Hepatocyte (in vitro differentiated cells): Measurements from ENCODE around the gene STOML3. TPM values are rescaled to one million over a fixed set of nuclear protein-coding genes. Genes with fewer than 3 reads are reported as not detected.
A peak's percentile ranks its signal among the peaks of the same experiment; 100 is the strongest.

Experiments
- DNase-seq: peaks from one replicate; pipeline ENCODE4 v3.0.0-alpha.2; 2016; ENCODE audit warnings: low spot score
- H2AFZ ChIP-seq: fragments of 200-600 bp; sonication (generic); 2 replicates; pipeline ENCODE4 v1.6.0; 2016; ENCODE audit warnings: antibody characterized with exemption, mild to moderate bottlenecking
- H3K27ac ChIP-seq: fragments of 200-600 bp; sonication (generic); 2 replicates; pipeline ENCODE4 v1.5.1; 2016; ENCODE audit warnings: mild to moderate bottlenecking
- H3K27me3 ChIP-seq: fragments of 200-600 bp; sonication (generic); 2 replicates; pipeline ENCODE4 v1.6.1; 2016
- H3K36me3 ChIP-seq: fragments of 200-600 bp; sonication (generic); replicated peaks from 2 replicates; pipeline ENCODE4 v1.5.1; 2016; ENCODE audit warnings: low read depth; ENCODE audit not compliant: insufficient read depth
- H3K4me1 ChIP-seq: fragments of 200-600 bp; sonication (generic); 2 replicates; pipeline ENCODE4 v1.5.1; 2016; ENCODE audit warnings: mild to moderate bottlenecking, moderate library complexity; ENCODE audit not compliant: insufficient read depth
- H3K4me2 ChIP-seq: fragments of 200-600 bp; sonication (generic); 2 replicates; pipeline ENCODE4 v1.6.0; 2016
- H3K4me3 ChIP-seq: fragments of 200-600 bp; sonication (generic); 2 replicates; pipeline ENCODE4 v1.5.1; 2016; ENCODE audit warnings: mild to moderate bottlenecking
- H3K79me2 ChIP-seq: fragments of 200-600 bp; sonication (generic); 2 replicates; pipeline ENCODE4 v1.6.0; 2017; ENCODE audit warnings: mild to moderate bottlenecking
- H3K9me2 ChIP-seq: fragments of 200-600 bp; sonication (generic); replicated peaks from 2 replicates; pipeline ENCODE4 v1.6.0; 2017; ENCODE audit warnings: mild to moderate bottlenecking; ENCODE audit not compliant: insufficient read depth
- H3K9me3 ChIP-seq: fragments of 200-600 bp; sonication (generic); 2 replicates; pipeline ENCODE4 v1.5.1; 2016; ENCODE audit warnings: low read depth, mild to moderate bottlenecking
- H4K20me1 ChIP-seq: fragments of 200-600 bp; sonication (generic); 2 replicates; pipeline ENCODE4 v1.6.0; 2016; ENCODE audit warnings: mild to moderate bottlenecking; ENCODE audit not compliant: insufficient read depth, poor library complexity, severe bottlenecking
- EZH2 ChIP-seq: fragments of 200-600 bp; sonication (generic); IDR thresholded peaks from 2 replicates; pipeline ENCODE4 v1.6.1; 2016; ENCODE audit warnings: antibody characterized with exemption, mild to moderate bottlenecking, borderline replicate concordance
- EZH2phosphoT487 ChIP-seq: fragments of 200-600 bp; sonication (generic); IDR thresholded peaks from one replicate; pipeline ENCODE4 v1.6.1; 2018; ENCODE audit warnings: antibody characterized with exemption, mild to moderate bottlenecking, low read depth, moderate library complexity; ENCODE audit not compliant: unreplicated experiment, severe bottlenecking
- WGBS: methylation state at CpG from one replicate; pipeline ENCODE4 v1.1.6; 2016; ENCODE audit warnings: low lambda C conversion rate; ENCODE audit errors: missing lambda C conversion rate; 5-methylcytosine and 5-hydroxymethylcytosine counted together
- polyA plus RNA-seq: library from polyadenylated mRNA; unstranded; fragments of >200 nt; fragmentation: Nextera tagmentation; extraction: Ambion mirVana; gene quantifications from 2 replicates; pipeline ENCODE4 v1.2.1, GENCODE V29; 2016
- total RNA-seq: library from RNA; depleted of rRNA; stranded (reverse); fragments of >200 nt; gene quantifications from 2 replicates; pipeline ENCODE4 v1.2.3, GENCODE V29; 2014
- TF ChIP-seq, protein P1 (sequence below): fragments of 200-600 bp; sonication (generic); IDR thresholded peaks from 2 replicates; pipeline ENCODE4 v1.5.1; 2016; ENCODE audit warnings: antibody characterized with exemption, mild to moderate bottlenecking; ENCODE audit not compliant: poor library complexity

The STOML3 gene
- total and polyA plus RNA-seq, 2 experiments from 2014 or later: not detected

DNA sequence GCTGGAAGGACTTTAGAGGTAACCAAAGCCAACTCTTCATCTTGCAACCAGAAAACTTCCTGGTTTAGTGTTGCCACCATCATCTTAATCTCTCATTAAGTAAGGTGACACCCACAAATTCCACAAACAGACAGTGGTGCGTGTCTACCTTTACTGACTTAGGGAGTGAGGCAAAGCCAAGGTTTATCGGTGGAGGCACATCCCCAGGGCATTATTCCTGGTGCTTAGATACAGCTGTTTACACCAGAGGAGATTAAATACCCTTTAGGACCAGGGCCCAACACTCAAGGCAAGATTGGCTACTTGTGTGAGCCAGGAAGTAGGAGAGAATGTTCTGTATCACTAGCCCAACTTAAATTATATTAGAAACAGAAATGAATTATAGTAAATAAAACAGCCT is 9.5 kb downstream of the STOML3 start:
- Histone ChIP-seq H4K20me1 (no peaks in the 10 kb centered on the region), H3K4me1 (no peaks in the 10 kb centered on the region), H3K79me2 (no peaks in the 10 kb centered on the region), H3K27me3 (no peaks in the 10 kb centered on the region), H3K36me3 (no peaks in the 10 kb centered on the region), H3K9me3 (no peaks in the 10 kb centered on the region), H3K27ac (no peak overlapping the region), H3K4me2 (no peak overlapping the region), H3K4me3 (no peak overlapping the region), H3K9me2 (no peaks in the 10 kb centered on the region), H2AFZ (no peak overlapping the region)
- 57% methylated on average over 2 of the region's 2 CpGs for WGBS
- TF ChIP-seq, protein P1, sequence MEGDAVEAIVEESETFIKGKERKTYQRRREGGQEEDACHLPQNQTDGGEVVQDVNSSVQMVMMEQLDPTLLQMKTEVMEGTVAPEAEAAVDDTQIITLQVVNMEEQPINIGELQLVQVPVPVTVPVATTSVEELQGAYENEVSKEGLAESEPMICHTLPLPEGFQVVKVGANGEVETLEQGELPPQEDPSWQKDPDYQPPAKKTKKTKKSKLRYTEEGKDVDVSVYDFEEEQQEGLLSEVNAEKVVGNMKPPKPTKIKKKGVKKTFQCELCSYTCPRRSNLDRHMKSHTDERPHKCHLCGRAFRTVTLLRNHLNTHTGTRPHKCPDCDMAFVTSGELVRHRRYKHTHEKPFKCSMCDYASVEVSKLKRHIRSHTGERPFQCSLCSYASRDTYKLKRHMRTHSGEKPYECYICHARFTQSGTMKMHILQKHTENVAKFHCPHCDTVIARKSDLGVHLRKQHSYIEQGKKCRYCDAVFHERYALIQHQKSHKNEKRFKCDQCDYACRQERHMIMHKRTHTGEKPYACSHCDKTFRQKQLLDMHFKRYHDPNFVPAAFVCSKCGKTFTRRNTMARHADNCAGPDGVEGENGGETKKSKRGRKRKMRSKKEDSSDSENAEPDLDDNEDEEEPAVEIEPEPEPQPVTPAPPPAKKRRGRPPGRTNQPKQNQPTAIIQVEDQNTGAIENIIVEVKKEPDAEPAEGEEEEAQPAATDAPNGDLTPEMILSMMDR: no peak
- TF ChIP-seq EZH2: no peak
- no peak for TF ChIP-seq EZH2phosphoT487
- DNase-seq: no peak

GRCh38 chr13:38980750-38981078 is 9.9 kb downstream of the STOML3 start:
- no peaks in the 10 kb centered on the region for H3K36me3 ChIP-seq
- no peaks in the 10 kb centered on the region for H3K4me1 ChIP-seq
- TF ChIP-seq EZH2phosphoT487 (no peak), EZH2 (no peak)
- TF ChIP-seq, protein P1: no peak
- H3K4me2 ChIP-seq: no peak overlapping the region
- no peaks in the 10 kb centered on the region for H3K79me2 ChIP-seq
- H3K27ac ChIP-seq: no peak overlapping the region
- 40% methylated on average over 2 of the region's 2 CpGs for WGBS
- no peaks in the 10 kb centered on the region for H3K27me3 ChIP-seq
- no peaks in the 10 kb centered on the region for H3K9me3 ChIP-seq
- H3K4me3 ChIP-seq: no peak overlapping the region
- no peak overlapping the region for H2AFZ ChIP-seq
- no peaks in the 10 kb centered on the region for H4K20me1 ChIP-seq
- DNase-seq: no peak
- H3K9me2 ChIP-seq: no peaks in the 10 kb centered on the region

DNA sequence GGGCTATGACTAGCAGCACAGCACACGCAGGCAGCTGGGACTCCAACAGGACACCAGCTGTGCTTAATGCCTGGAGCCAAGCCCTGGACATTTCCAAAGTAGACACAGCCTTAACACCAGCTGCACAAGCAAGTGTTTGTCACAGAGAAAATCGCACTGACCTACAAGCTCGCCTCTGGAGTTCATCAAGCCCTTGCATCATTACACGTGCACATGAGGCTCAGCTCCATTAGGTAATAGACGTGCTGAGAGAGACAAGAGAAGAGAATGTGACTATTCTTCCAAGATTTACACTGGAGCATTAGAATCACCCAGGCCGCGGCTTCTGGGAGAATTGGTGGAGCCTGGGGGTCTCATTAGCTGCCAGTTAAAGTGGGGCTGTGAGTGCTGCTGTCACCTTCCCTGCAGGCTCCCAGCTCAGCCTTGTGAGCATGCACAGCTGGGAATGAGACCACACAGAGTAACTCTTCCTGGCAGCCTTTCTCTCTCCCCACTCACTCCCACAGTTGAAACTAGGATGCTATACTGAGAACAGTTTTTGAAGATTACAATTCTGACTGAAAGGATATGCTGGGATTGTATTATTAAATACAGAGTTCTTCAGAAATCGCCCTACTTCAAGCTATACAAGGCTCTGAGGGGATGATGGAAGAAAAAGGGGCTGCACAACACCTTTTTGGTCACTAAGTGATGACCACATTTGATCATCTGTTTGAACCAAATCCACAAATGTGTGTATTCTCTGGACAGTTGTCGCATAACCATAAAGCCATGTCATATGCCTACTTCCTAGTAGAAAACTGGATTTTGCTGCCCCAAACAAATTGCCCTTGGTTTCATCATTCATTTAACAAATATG is 10.5 kb downstream of the STOML3 start:
- no peaks in the 10 kb centered on the region for H3K4me1 ChIP-seq
- WGBS: 52% methylated on average over 9 of the region's 9 CpGs
- no peak overlapping the region for H3K4me3 ChIP-seq
- DNase-seq: peak; percentile 23
- H3K27ac ChIP-seq: no peak overlapping the region
- TF ChIP-seq EZH2: no peak
- no peak for TF ChIP-seq EZH2phosphoT487
- TF ChIP-seq, protein P1: no peak
- no peak overlapping the region for H3K4me2 ChIP-seq
- no peaks in the 10 kb centered on the region for H3K36me3 ChIP-seq
- H3K27me3 ChIP-seq: no peaks in the 10 kb centered on the region
- no peaks in the 10 kb centered on the region for H3K9me3 ChIP-seq
- no peak overlapping the region for H2AFZ ChIP-seq
- no peaks in the 10 kb centered on the region for H3K79me2 ChIP-seq
- H4K20me1 ChIP-seq: no peaks in the 10 kb centered on the region
- no peaks in the 10 kb centered on the region for H3K9me2 ChIP-seq
